Left colon (tissue), 2 donors: ENCODE measurements around the gene DGKB. TPM values are rescaled to one million over a fixed set of nuclear protein-coding genes. Genes with fewer than 3 reads are reported as not detected.

ENCODE experiments used
- ATAC-seq: fragments of 200-7000 bp; cut with Tn5 transposase; one replicate; pipeline ENCODE4 v1.9.1; 2020; ENCODE audit warnings: mild to moderate bottlenecking, moderate library complexity
- DNase-seq, 2 donors: peaks; one replicate each; pipeline ENCODE4 v3.0.0-alpha.2; 2020
- intact Hi-C, 2 donors: fragments of 100-400 bp; cut with DNase I in 1 of 2; cut with micrococcal nuclease in 1 of 2; formaldehyde crosslinking; loops; one replicate each; pipeline versions ENCODE4 v1.11.2 to v1.14.0; 2022; cut with DNase I, micrococcal nuclease
- total RNA-seq, 2 donors: library from RNA; stranded (reverse); fragmentation: NEBNext Ultra II Directional; extraction: Animal tissue kit (Norgen Biotek cat#: 25700); gene quantifications; one replicate each; pipeline ENCODE4 v1.2.1, GENCODE V29; 2021
- donor health status: DM: no; HTN: no; CAD: no.
- donor health status: DM: yes; HTN: yes; CAD: no.

Gene DGKB
- total RNA-seq, 2 donors from 2014 or later: 0.06 to 0.39 TPM

DNA sequence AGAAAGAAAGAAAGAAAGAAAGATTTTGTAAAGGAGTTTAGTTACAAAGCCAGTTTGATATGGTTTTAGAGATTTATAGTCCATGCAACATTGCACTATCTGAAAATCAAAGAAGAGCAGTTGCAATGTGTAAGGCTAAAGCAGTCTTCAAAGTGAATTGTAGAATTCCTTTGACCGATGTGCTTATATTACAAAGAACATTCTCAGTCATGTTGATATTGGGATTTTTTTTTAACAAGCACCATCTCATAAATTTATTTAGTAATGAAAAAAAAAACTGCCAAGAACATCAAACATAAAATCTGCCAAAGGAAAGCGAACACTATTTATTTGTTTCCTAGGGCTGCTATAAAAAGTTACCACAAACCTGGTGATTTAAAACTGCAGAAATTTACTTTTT lies 133.3 kb downstream of the DGKB start:
- intact Hi-C loops: no loop called here
- DNase-seq (no peak), ATAC-seq (no peak)

DNA sequence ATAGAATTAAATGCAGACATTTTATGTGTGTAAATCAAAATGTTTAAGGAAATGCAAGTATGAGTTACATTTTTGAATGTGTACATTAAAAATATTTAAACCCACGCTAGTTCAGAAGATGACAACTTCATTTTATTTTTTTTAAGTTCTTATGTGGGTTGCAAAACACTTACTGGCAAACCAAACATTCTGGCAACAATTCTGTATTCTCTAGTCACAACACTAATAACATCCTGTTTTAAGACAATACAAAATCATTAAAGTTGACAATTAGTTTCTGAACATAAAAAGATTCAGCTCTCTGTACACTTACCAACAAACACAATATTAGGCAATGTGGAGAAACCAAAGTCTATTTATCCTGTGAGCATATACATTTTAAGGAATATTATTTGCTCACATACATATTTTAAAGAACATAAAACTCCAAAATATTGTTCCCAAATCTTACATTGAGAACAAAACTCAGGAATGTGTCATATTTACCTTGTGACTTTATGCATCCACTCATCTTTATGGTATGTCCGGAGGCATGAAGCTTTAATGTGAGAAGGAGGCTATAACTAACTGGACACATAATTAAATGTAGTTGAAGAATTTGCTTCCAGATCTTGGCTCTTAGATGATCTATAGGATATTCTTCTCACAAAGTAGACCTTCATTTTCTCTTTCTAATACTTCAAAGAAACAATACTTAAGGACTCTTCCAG lies 134.7 kb downstream of the DGKB start:
- ATAC-seq: no peak
- intact Hi-C loops: no loop called here
- no peak for DNase-seq

DNA sequence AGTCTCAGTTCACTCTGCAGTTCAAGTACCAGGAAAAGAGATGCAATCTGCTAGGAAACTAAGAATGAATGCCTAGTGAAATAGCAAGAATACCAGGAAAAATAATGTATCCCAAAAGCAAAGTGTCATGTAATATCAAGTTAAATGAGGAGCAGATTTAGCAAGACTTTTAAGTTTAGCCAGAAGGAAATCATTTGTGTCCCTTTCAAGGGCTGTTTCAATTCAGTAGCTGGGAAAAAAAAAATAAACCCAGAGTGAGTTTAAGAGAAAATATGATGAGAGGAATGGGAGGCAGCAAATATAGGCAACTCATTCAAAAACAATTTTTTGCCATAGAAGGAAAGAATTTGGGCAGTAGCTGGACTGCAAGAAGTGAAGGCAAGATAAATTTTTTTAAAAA lies 135.8 kb downstream of the DGKB start:
- intact Hi-C loops: no loop called here
- ATAC-seq (no peak), DNase-seq (no peak)

DNA sequence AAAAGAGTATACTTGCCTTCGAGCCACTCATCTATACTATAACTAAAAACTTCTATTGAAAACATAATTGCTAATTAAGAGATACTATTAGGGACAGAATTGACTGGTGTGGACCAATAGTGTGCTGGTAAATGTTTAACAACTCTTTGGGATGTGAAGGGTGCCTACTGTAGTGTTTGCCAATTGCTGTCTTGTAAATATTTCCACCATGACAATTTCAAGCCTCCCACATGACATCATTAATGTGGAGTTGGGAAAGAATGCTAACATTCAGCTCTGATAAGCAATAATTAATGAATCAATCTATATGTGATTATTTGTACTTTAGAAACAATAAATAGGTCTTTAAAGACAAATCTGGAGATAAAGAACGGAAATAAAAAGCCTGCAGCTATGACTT lies 136.8 kb downstream of the DGKB start:
- ATAC-seq (no peak), DNase-seq (no peak)
- intact Hi-C loops: no loop called here

DNA sequence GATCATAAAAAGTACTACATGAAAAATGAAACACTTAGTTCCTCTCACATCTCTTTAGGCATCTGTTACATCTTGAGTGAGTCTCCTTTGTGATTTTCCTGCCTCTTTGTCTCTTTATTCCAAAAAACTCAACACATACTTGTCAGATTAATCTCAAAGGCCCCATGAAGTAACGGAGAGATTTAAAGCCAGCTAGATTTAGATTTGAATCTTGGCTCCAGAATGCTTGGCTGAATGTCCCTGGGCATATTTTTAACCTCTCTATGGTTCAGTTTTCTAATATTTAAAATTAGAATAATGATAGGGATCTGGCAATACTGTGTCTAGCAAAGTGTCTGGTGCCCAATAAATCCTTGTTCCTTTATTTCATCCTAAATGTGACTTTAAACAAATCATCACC lies 140.0 kb downstream of the DGKB start:
- ATAC-seq: no peak
- no peak for DNase-seq
- intact Hi-C loops: no loop called here

DNA sequence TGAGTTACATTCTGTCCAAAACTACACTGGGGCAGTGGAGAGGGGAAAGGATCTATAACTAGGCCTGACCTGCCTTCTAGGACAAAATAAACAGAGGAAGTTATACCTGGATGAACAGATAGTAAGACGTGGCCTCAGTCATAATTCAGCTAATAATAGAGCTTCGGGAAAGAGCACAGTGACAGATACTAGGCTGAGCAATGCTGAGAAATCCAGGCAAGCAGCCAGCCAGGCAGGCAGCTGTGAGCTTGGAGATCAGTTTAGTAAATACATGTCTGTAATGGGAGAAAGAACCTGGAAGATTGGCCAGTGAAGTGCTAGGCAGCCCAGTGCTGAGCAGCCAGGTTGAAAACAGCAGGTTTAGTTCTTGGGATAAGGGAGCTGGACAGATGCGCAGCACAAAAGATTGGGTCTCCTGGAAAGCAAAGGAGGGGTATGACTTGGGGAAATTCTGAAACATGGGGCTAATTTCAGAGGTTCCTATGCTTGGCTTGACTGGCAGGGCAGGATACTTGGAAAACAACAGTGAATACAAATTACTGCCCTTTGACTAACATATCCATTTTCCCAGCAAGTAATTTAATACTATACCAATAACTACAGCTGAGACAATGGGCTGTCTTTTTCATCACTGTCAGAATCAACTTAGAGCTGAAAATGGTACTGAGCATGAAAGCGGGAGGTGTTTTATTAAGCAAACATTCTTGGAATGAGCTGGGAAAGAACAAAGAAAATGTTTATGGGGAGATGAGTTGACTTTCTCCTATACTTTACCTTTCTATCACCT lies 140.8 kb downstream of the DGKB start:
- DNase-seq (peak; percentile 11 to 52), ATAC-seq (no peak)
- intact Hi-C loops: no loop called here

DNA sequence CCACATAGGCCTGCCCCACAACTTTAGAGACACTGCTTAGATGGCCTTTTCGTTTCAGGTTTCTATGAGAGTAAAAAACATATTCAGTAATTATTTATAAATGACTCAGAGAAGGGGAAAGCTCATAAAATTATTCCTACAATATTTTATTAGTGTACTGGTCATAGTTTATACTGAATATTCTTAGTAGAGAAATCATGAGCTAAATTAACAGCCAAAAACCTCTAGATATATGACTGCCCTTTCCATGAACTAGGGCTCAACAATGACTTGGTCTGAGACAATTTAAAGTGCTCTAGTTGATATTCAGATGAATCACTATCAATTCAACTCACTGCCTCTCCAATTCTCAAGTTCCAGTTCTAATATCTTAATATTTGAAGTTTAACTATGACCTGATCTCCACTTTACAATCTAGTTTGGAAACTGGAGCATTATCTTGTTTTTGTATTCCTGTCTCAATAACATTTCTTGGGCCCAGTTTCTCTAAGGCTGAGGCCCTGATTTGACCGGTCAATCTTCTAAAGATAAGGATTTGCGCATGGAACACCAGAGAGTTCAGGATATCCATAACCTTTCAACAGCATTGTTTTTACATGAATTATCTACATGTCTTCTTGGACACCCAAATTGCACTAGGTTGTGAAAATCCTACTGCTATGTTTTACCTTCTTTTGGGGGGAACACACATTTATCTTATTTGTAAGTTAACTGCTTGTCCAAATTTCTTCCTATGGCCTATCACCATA lies 141.6 kb downstream of the DGKB start:
- ATAC-seq (no peak), DNase-seq (no peak)
- intact Hi-C loops: no loop called here

DNA sequence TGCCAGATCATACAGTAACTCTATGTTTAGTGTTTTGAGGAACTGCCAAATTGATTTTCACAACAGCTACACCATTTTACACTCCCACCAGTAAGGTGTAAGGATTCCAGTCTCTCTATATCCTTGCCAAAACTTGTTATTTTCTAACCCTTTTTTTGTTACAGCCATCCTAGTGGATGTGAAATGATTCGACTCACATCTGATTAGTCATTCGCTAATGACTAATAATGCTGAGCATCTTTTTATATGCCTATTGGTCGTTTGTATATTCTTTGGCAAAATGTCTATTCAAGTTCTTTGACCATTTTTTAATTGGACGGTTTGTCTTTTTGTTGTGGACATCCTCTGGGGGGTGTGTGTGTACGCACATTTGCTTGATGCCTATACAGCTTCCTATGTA lies 142.8 kb downstream of the DGKB start:
- intact Hi-C loops: no loop called here
- no peak for ATAC-seq

DNA sequence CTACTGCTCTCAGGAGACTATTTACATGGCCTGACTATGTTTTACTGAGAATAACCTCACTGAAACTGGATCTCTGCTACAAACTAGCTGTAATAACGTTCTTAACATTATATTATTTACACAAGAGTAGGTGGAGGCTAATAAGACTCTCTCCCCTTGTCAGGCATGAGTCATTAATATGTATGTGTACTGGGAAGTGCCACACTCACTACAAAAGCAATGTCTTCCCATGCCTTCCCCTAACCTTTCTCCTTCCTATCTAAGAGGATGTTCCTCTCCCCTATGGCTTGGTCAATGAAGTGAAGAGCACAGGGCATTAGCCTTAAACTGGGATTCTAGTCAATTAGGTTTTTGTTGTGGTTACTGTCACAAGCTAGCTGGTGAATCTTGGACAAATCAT lies 147.9 kb downstream of the DGKB start:
- ATAC-seq (no peak), DNase-seq (no peak)
- intact Hi-C loops: no loop called here

More for the DNA sequence above, 142.8 kb downstream of the DGKB start:
- DNase-seq: no peak

DNA sequence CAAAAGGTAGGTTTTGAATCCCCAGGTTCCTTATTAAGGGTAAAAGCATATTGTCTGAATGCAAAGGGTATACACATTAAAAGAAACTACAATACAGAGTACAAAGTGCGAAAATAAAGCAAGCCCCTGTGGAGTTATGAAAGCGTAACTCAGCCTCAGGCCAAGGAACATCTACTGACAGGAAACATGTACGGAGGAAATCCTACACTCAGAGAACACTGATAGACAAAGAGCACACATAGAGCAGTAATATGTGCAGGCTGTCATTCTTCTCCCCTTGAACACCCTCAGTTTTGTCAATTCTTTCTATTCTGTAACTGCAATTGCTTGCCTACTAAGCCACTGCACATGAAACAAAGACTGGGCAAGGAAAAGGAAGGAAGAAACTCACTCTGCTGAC lies 150.2 kb downstream of the DGKB start:
- DNase-seq (no peak), ATAC-seq (no peak)
- intact Hi-C loops: no loop called here

DNA sequence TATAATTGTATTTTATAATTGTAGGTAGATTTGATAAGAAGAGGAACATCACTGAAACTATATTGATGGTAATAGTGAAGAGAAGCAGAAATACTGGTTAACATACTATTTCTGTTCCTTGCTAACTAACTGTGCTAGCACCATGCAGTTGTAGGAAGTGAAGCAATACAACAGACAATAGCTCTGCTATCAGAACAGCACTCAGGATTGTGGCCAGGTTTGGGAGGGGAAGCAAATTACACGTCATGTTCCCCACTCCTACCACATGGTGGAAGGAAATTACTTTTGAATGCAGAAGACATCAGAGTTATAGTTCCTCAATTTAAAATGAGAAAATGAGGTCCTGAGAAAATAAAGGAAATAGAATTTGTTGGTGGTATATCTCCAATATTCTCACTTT lies 151.1 kb downstream of the DGKB start:
- intact Hi-C loops: no loop called here
- no peak for DNase-seq

DNA sequence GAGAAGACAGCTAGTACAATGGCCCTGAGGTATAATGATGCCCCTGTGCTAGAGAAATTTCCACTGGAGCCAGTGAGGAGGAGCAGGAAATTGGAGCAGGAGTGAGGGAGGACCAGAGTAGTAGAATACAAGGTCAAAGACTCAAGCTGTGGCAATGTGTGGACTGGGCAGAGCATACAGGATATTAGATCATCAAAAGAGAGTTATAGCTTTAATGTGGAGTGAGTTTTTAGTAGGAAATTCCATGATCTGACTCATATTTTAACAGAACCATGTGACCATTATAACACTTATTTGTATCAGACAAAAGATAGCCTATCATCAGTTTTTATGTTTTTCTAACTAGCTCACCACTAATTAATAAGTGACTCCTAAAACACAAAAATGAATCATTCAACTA lies 154.1 kb downstream of the DGKB start:
- ATAC-seq (no peak), DNase-seq (no peak)
- intact Hi-C loops: no loop called here

More for the DNA sequence above, 151.1 kb downstream of the DGKB start:
- no peak for ATAC-seq

DNA sequence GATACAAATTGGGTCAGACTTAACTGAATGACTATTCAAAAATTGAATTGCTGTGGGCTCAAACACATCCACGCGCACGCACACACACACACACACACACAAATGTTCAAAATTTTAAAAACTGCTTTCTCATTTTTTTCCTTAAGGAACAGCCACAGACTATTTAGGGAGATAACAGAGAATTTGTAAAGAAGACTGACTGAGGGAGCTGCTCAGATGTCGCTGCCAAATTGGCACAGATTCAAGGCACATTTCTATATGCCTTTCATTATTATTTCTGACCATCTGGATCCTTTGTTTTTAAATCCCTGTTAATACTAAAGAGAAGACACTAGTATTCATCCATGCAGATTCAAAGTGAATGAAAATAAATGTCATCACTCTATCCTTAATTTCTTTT lies 154.8 kb downstream of the DGKB start:
- no peak for DNase-seq
- intact Hi-C loops: no loop called here
- ATAC-seq: no peak

DNA sequence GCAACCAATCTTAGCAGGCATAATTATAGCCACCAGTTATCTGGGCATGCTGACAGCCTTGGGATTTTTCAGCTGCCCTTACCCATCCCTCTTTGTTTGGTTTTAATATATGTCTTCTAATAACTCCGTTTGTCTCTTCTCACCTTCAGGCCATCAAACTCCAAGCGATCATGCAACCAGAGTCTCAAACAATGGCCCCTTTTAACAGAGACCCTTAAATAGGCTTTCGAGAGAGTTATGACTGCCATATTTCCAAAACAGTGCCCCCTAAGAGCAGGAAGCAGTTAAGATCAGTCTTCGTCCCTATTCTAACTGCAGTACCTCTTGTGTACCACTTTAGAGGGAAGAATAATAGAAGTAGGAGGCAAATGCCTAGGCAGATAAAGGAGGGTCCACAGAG lies 157.5 kb downstream of the DGKB start:
- no peak for ATAC-seq
- intact Hi-C loops: no loop called here
- no peak for DNase-seq

DNA sequence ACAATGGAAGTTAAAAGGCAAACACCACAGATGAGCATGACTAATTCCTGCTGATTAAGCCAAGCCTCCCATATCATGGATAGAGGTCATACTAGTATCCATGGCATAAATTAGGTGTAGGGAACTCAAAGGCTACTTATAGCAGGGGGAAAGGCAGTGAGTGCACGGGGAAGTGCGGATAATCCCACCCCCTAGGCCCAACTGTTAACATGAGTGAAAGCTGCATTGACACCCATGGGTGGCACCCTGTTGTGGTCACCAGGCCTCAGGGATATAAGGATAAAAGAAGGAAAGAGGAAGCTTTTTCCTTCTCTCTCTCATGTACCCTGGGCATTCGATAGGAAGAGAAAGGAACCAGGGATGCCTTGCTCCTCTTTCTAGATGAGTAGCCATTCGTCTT lies 161.9 kb downstream of the DGKB start:
- intact Hi-C loops: no loop called here
- no peak for DNase-seq
- ATAC-seq: no peak

DNA sequence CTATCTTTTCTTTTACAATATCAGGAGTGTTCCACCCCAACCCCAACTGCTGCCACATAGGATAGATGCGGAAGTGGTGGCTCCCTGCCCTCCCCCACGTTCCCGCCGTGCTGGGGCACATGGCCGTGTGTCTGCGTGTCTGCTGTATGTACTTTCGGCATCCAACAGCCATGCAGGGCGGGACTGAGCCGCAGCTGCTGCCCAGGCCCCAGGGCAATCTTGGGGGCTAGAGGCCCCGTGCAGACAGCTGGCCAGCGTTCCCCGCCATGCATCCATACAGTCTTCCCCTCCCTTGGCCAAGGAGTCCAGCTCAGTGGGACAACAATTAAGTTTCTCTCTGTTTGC lies 162.7 kb downstream of the DGKB start:
- ATAC-seq: no peak

DNA sequence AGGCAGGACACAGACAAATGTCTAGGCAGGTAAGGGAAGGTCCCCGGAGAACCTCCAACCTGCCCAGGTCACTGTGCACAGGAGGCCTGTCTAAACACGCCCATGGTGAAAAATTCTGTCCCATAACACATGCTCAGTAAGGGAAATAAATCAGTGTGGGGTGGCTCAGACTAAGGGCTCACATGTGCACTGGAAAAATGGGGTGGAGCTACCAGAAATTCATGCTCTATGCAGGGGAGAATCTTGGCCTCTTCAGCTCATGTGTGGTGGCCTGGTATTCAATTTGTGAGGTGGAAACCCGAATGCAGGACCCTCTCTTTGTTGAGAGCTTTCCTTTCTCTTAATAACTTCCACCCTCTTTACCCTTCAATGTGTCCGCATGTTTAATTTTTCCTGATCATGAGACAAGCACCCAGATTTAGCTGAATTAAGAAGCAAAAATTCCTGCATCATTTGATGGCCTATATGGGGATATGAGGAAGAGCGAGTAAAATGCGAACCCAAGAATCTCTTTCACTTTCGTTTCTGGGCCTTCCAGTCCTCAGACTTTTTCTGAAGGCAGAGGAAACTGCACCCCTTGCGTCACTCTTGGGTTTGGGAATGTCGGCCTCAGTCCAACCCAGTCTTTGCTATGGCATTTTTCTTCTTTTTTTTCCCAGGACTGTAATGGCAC lies 163.2 kb downstream of the DGKB start:
- DNase-seq: no peak
- intact Hi-C loops: no loop called here
- no peak for ATAC-seq

More for the DNA sequence above, 162.7 kb downstream of the DGKB start:
- intact Hi-C loops: no loop called here
- DNase-seq: no peak

DNA sequence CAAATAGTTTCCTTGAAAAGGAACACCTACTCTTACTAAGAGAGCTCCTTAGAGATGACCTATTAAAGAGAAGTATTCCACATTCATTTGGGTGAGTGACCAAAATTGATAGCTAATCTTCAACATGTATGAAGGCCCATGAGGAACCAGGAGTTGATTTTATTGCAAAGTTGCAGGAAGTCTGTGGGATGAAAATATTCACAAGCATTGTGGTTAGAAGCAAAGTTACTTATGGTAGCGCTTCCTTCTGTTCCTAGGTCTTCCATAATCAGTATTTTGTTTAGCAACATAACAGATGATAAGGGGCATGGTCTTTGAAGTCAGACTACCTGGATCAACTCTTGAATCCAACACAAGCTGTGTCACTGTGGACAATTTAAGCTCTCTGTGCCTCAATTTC lies 164.5 kb downstream of the DGKB start:
- no peak for ATAC-seq
- DNase-seq: no peak
- intact Hi-C loops: no loop called here

DNA sequence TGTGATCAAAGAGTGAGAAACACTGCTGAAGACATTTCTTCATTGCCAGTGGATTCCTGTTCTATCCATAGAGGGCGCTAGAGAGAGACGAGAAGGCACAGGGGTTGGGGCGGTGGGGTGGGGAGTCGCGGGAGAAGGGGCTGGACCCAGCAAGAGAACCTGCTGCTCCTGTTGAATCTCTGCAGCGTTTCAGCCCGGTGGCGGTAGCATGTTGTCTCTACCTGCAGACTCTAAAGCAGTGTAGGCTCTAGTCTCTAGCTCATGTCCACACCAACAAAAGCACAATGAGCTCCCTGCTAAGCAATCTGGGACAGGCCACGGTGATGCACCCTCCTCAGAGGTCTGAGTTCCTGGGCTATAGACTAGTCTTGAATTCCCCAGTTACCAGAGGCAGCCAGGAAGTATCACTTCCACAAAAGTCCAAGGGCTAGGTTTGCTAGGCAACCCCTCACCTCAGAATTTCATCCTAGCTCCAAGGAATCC lies 167.7 kb downstream of the DGKB start:
- DNase-seq (no peak), ATAC-seq (no peak)
- intact Hi-C loops: no loop called here
